Measurements from ENCODE around the gene NT5E.

DNA sequence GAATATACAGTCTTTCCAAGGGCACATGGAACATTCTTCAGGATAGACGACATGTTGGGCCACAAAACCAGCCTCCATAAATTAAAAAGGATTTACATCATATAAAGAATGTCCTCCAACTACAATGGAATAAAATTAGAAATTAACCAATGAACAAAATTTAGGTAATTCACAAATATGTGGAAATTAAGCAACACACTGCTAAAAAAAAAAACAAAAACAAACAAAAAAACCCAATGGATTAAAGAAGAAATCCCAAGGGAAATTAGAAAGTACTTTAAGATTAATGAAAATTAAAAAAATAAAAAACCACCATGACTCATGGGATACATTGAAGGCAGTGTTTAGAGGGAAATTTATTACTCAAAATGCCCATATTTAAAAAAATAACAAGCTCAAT lies 21.4 kb upstream of the NT5E start:
- no peak for TF ChIP-seq POLR2A (IDR thresholded peaks at IDR 0.05)
- TF ChIP-seq, protein P1, sequence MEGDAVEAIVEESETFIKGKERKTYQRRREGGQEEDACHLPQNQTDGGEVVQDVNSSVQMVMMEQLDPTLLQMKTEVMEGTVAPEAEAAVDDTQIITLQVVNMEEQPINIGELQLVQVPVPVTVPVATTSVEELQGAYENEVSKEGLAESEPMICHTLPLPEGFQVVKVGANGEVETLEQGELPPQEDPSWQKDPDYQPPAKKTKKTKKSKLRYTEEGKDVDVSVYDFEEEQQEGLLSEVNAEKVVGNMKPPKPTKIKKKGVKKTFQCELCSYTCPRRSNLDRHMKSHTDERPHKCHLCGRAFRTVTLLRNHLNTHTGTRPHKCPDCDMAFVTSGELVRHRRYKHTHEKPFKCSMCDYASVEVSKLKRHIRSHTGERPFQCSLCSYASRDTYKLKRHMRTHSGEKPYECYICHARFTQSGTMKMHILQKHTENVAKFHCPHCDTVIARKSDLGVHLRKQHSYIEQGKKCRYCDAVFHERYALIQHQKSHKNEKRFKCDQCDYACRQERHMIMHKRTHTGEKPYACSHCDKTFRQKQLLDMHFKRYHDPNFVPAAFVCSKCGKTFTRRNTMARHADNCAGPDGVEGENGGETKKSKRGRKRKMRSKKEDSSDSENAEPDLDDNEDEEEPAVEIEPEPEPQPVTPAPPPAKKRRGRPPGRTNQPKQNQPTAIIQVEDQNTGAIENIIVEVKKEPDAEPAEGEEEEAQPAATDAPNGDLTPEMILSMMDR (IDR thresholded peaks at IDR 0.05), result no peak

Data from esophagus squamous epithelium (tissue), 4 donors.